ENCODE measurements around the gene PTPRM.

PTPRM gene

DNA sequence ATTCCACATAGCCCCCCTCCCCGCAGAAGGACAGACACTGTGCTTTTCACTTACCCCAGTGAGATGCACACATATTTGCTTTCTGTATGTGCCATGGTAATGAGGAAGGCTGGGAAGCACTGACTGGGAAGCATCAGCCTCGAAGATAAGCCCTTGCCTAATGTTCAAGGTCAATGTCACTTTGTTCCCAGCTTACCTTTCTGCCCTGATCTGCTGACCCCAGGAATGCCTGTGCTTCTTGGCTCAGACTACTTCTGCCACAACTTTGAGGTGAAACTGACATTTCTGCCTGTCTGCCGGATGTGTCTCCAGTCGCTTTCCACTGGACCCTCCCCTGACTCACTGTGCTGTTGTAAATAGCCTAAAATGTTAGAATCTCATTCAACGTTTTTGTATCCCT is 183.8 kb downstream of the PTPRM start:
- no peak overlapping the region for H2AFZ ChIP-seq (ENCODE audit: low read depth, low read length, severe bottlenecking)
- no peaks in the 10 kb centered on the region for H4K20me1 ChIP-seq (ENCODE audit: low read depth, low read length)
- H3K79me2 ChIP-seq (ENCODE audit: insufficient read depth, low read length) = no peaks in the 10 kb centered on the region
- TF ChIP-seq, protein P1, sequence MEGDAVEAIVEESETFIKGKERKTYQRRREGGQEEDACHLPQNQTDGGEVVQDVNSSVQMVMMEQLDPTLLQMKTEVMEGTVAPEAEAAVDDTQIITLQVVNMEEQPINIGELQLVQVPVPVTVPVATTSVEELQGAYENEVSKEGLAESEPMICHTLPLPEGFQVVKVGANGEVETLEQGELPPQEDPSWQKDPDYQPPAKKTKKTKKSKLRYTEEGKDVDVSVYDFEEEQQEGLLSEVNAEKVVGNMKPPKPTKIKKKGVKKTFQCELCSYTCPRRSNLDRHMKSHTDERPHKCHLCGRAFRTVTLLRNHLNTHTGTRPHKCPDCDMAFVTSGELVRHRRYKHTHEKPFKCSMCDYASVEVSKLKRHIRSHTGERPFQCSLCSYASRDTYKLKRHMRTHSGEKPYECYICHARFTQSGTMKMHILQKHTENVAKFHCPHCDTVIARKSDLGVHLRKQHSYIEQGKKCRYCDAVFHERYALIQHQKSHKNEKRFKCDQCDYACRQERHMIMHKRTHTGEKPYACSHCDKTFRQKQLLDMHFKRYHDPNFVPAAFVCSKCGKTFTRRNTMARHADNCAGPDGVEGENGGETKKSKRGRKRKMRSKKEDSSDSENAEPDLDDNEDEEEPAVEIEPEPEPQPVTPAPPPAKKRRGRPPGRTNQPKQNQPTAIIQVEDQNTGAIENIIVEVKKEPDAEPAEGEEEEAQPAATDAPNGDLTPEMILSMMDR (IDR thresholded peaks at IDR 0.05; ENCODE audit: insufficient read depth, low read length, poor library complexity, severe bottlenecking) = no peak
- TF ChIP-seq EZH2phosphoT487 (conservative IDR thresholded peaks at IDR 0.05; ENCODE audit: low read length) = no peak
- no peaks in the 10 kb centered on the region for H3K9me3 ChIP-seq (ENCODE audit: insufficient read depth, low read length)
- H3K27me3 ChIP-seq (ENCODE audit: low read length) = no peaks in the 10 kb centered on the region
- no peak overlapping the region for H3K4me3 ChIP-seq (ENCODE audit: insufficient read depth, low read length, poor library complexity, severe bottlenecking)
- no peak overlapping the region for H3K9ac ChIP-seq (ENCODE audit: low read length)
- no peak overlapping the region for H3K4me2 ChIP-seq (ENCODE audit: low read depth, low read length, poor library complexity, severe bottlenecking)
- H3K9me2 ChIP-seq (replicated peaks; ENCODE audit: insufficient read depth, low read length) = no peaks in the 10 kb centered on the region
- H3F3A ChIP-seq (ENCODE audit: insufficient read depth) = no peaks in the 10 kb centered on the region
- H3K27ac ChIP-seq (ENCODE audit: low read depth, low read length) = no peak overlapping the region
- no peaks in the 10 kb centered on the region for H3K36me3 ChIP-seq (ENCODE audit: low read length)

DNA sequence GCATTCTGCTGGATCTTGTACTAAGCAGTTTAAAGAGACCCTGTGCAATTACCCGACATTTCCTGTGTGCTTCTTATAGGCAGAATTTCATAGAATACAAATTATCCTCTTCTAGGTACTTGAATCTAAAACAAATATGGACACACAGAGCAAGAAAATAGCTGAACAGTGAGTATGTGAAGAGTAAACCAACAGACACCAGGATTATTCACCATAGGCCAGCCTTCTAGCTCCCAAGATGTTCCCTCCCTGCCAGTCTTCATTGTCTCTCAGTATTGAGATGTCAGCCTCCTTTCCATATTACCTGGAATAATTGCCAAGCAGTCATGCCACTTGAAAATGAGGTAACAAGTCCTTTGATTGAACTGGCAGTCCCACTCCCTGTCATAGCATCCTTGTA is 187.1 kb downstream of the PTPRM start:
- H3K27ac ChIP-seq (ENCODE audit: low read depth, low read length) = no peak overlapping the region
- no peak overlapping the region for H2AFZ ChIP-seq (ENCODE audit: low read depth, low read length, severe bottlenecking)
- no peaks in the 10 kb centered on the region for H3K36me3 ChIP-seq (ENCODE audit: low read length)
- no peaks in the 10 kb centered on the region for H3K9me3 ChIP-seq (ENCODE audit: insufficient read depth, low read length)
- no peak overlapping the region for H3K4me3 ChIP-seq (ENCODE audit: insufficient read depth, low read length, poor library complexity, severe bottlenecking)
- no peaks in the 10 kb centered on the region for H4K20me1 ChIP-seq (ENCODE audit: low read depth, low read length)
- H3F3A ChIP-seq (ENCODE audit: insufficient read depth) = no peaks in the 10 kb centered on the region
- H3K4me2 ChIP-seq (ENCODE audit: low read depth, low read length, poor library complexity, severe bottlenecking) = no peak overlapping the region
- no peaks in the 10 kb centered on the region for H3K79me2 ChIP-seq (ENCODE audit: insufficient read depth, low read length)
- TF ChIP-seq, protein P1 (IDR thresholded peaks at IDR 0.05; ENCODE audit: insufficient read depth, low read length, poor library complexity, severe bottlenecking) = no peak
- TF ChIP-seq EZH2phosphoT487 (conservative IDR thresholded peaks at IDR 0.05; ENCODE audit: low read length) = no peak
- no peak overlapping the region for H3K9ac ChIP-seq (ENCODE audit: low read length)
- H3K9me2 ChIP-seq (replicated peaks; ENCODE audit: insufficient read depth, low read length) = no peaks in the 10 kb centered on the region
- H3K27me3 ChIP-seq (ENCODE audit: low read length) = no peaks in the 10 kb centered on the region

DNA sequence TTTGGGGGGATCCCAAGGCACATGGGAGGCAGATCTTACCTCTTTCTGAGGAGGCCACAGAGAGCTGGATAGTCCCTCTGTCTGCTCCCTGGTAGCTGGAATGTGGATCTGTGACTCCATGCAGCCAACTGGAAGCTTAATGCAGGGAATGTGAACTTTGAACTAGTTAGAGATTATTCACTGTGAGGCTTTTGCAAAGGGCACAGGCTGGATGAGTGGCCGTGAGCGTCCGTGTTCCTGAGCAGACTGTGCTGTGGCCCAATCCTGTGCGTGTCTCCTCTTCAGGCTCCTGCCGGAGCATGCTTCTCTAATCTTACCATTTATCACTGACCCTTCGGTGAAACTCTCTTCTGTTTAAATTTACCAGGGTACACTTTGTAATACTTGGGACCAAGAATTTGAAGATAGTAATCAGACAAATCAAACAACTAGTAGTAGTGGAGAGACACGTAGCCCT is 187.6 kb downstream of the PTPRM start:
- Histone ChIP-seq H3K9me3 (ENCODE audit: insufficient read depth, low read length) (no peaks in the 10 kb centered on the region), H3K4me3 (ENCODE audit: insufficient read depth, low read length, poor library complexity, severe bottlenecking) (no peak overlapping the region), H3K27ac (ENCODE audit: low read depth, low read length) (no peak overlapping the region), H3K79me2 (ENCODE audit: insufficient read depth, low read length) (no peaks in the 10 kb centered on the region), H3K9me2 (replicated peaks; ENCODE audit: insufficient read depth, low read length) (no peaks in the 10 kb centered on the region), H2AFZ (ENCODE audit: low read depth, low read length, severe bottlenecking) (no peak overlapping the region), H4K20me1 (ENCODE audit: low read depth, low read length) (no peaks in the 10 kb centered on the region), H3K27me3 (ENCODE audit: low read length) (no peaks in the 10 kb centered on the region), H3F3A (ENCODE audit: insufficient read depth) (no peaks in the 10 kb centered on the region), H3K4me2 (ENCODE audit: low read depth, low read length, poor library complexity, severe bottlenecking) (no peak overlapping the region), H3K9ac (ENCODE audit: low read length) (no peak overlapping the region), H3K36me3 (ENCODE audit: low read length) (no peaks in the 10 kb centered on the region)
- no peak for TF ChIP-seq EZH2phosphoT487 (conservative IDR thresholded peaks at IDR 0.05; ENCODE audit: low read length)
- TF ChIP-seq, protein P1 (IDR thresholded peaks at IDR 0.05; ENCODE audit: insufficient read depth, low read length, poor library complexity, severe bottlenecking) = no peak

All from SU-DHL-6 (cell line).